Natural killer cell (primary cell): ENCODE measurements around the gene CDX1. TPM values are rescaled to one million over a fixed set of nuclear protein-coding genes. Genes with fewer than 3 reads are reported as not detected.

Source experiments
- ATAC-seq, 3 donors: fragments of 150-1000 bp in 2 of 3; fragments of 200-7000 bp in 1 of 3; cut with Tn5 transposase; 1 replicate in 1 of 3; 2 replicates in 2 of 3; pipeline ENCODE4 v1.10.0; 2021; ENCODE audit warnings: mild to moderate bottlenecking in 2 of 3, moderate library complexity in 2 of 3
- DNase-seq, 2 donors: peaks; one replicate each; pipeline versions ENCODE4 v3.0.0 to v3.0.0-alpha.2; 2013 to 2021; ENCODE audit warnings: mixed read lengths in 1 of 2
- H3K27ac ChIP-seq: one replicate; pipeline ENCODE4 v1.5.1; 2013; ENCODE audit warnings: mild to moderate bottlenecking, low read length
- H3K27me3 ChIP-seq: one replicate; pipeline ENCODE4 v1.6.1; 2013; ENCODE audit warnings: low read length; ENCODE audit not compliant: control insufficient read depth, insufficient read depth
- H3K36me3 ChIP-seq: one replicate; pipeline ENCODE4 v1.6.1; 2013; ENCODE audit warnings: low read length; ENCODE audit not compliant: control insufficient read depth, insufficient read depth
- H3K4me1 ChIP-seq: one replicate; pipeline ENCODE4 v1.6.1; 2013; ENCODE audit warnings: low read length; ENCODE audit not compliant: control insufficient read depth, insufficient read depth
- H3K4me3 ChIP-seq: one replicate; pipeline ENCODE4 v1.5.1; 2013; ENCODE audit warnings: low read length
- H3K9me3 ChIP-seq: one replicate; pipeline ENCODE4 v1.6.1; 2013; ENCODE audit warnings: low read length; ENCODE audit not compliant: control insufficient read depth, insufficient read depth
- H3K27ac Mint-ChIP-seq, 2 donors: one replicate each; pipeline ENCODE4 v1.8.0; 2022; ENCODE audit warnings: mild to moderate bottlenecking in 2 of 2, mixed read lengths in 2 of 2, moderate library complexity in 1 of 2
- H3K27me3 Mint-ChIP-seq, 2 donors: one replicate each; pipeline ENCODE4 v1.8.0; 2022; ENCODE audit warnings: low read depth in 2 of 2, mixed read lengths in 2 of 2
- H3K36me3 Mint-ChIP-seq: one replicate; pipeline ENCODE4 v1.8.0; 2022; ENCODE audit warnings: mixed read lengths
- H3K4me1 Mint-ChIP-seq, 2 donors: one replicate each; pipeline ENCODE4 v1.8.0; 2022; ENCODE audit warnings: mixed read lengths in 2 of 2
- H3K4me3 Mint-ChIP-seq: one replicate; pipeline ENCODE4 v1.8.0; 2022; ENCODE audit warnings: mild to moderate bottlenecking, moderate library complexity, mixed read lengths
- H3K9me3 Mint-ChIP-seq, 2 donors: one replicate each; pipeline ENCODE4 v1.8.0; 2022; ENCODE audit warnings: mixed read lengths in 2 of 2
- WGBS: methylation state at CpG from one replicate; pipeline ENCODE4 v1.1.7; 2013; ENCODE audit warnings: missing lambda C conversion rate; ENCODE audit not compliant: insufficient coverage; 5-methylcytosine and 5-hydroxymethylcytosine counted together
- intact Hi-C: fragments of 100-400 bp; cut with micrococcal nuclease; formaldehyde crosslinking; loops from one replicate; pipeline ENCODE4 v1.14.2; 2022
- total RNA-seq, 4 donors: library from RNA; stranded (reverse); fragments of 120-200 nt in 1 of 4; gene quantifications; one replicate each; pipeline versions ENCODE4 v1.2.3 to v1.2.4, GENCODE V29; 2013 to 2022
- TF ChIP-seq, protein P1 (sequence below): fragments of 200-600 bp; IDR thresholded peaks from one replicate; pipeline ENCODE4 v1.8.0; 2022; ENCODE audit warnings: antibody characterized with exemption

Gene CDX1
- total RNA-seq, 3 donors from 2014 or later (not counting 1 experiment from before 2014, with no cell fraction given), result not detected

- peak overlapping the region; percentile 62 for H3K4me3 Mint-ChIP-seq
- Histone ChIP-seq H3K27me3 (no peaks in the 10 kb centered on the region), H3K4me1 (peaks cover 27% of the 10 kb centered on the region), H3K27ac (no peak overlapping the region), H3K4me3 (no peak overlapping the region), H3K9me3 (no peaks in the 10 kb centered on the region), H3K36me3 (no peaks in the 10 kb centered on the region)
- ATAC-seq, result peak; percentile 62 to 89 (median 79)
- no peaks in the 10 kb centered on the region for H3K9me3 Mint-ChIP-seq
- peak; percentile 53 to 60 for DNase-seq
- no peaks in the 10 kb centered on the region for H3K36me3 Mint-ChIP-seq
- 61% methylated on average over 25 of the region's 25 CpGs for WGBS
- TF ChIP-seq, protein P1, sequence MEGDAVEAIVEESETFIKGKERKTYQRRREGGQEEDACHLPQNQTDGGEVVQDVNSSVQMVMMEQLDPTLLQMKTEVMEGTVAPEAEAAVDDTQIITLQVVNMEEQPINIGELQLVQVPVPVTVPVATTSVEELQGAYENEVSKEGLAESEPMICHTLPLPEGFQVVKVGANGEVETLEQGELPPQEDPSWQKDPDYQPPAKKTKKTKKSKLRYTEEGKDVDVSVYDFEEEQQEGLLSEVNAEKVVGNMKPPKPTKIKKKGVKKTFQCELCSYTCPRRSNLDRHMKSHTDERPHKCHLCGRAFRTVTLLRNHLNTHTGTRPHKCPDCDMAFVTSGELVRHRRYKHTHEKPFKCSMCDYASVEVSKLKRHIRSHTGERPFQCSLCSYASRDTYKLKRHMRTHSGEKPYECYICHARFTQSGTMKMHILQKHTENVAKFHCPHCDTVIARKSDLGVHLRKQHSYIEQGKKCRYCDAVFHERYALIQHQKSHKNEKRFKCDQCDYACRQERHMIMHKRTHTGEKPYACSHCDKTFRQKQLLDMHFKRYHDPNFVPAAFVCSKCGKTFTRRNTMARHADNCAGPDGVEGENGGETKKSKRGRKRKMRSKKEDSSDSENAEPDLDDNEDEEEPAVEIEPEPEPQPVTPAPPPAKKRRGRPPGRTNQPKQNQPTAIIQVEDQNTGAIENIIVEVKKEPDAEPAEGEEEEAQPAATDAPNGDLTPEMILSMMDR, result peak; percentile 81
- peaks cover 0 to 3% of the 10 kb centered on the region in 2 donors for H3K27me3 Mint-ChIP-seq
- H3K27ac Mint-ChIP-seq, result peak overlapping the region; percentile 45 to 74
- H3K4me1 Mint-ChIP-seq, result peaks cover 21 to 43% of the 10 kb centered on the region in 2 donors
- intact Hi-C loops, result loop anchor here (1.0 to 2.0 kb wide), 3 partner anchors 45 to 306 kb away; no protein-coding TSS in a partner anchor
Observed at GRCh38 chr5:150129813-150130492, 36.6 kb upstream of the CDX1 start.

DNA sequence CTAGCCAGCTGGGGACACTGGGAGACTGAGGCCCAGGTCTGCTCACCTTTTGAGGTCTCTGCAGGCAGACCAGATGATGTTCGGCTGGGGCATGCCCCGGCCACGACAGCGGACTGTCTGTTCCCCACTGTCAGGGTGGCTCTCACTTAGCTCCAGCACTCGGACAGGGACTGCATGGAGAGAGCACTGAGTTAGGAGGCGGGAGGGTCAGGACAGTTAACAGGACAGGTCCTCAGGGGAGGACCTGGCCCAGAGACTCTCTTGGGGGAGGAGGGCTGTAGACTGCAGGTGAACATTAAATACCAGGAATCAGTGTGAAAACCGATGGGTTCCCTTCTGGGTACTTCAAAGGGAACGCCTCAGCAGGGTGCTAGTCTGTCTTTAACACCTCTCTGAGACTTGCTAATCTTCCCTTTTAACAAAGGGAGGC, 36.1 kb upstream of the CDX1 start:
- ATAC-seq, result peak; percentile 52 to 78 (median 65)
- Mint-ChIP-seq H3K27me3 (peaks cover 0 to 3% of the 10 kb centered on the region in 2 donors), H3K9me3 (no peaks in the 10 kb centered on the region), H3K4me1 (peaks cover 21 to 43% of the 10 kb centered on the region in 2 donors), H3K4me3 (peak overlapping the region; percentile 0), H3K36me3 (no peaks in the 10 kb centered on the region), H3K27ac (peak overlapping the region; percentile 45 to 74)
- H3K4me3 ChIP-seq, result no peak overlapping the region
- no peak overlapping the region for H3K27ac ChIP-seq
- 70% methylated on average over 8 of the region's 8 CpGs for WGBS
- intact Hi-C loops, result loop anchor here (1.0 to 2.0 kb wide), 3 partner anchors 44 to 306 kb away; no protein-coding TSS in a partner anchor
- no peaks in the 10 kb centered on the region for H3K9me3 ChIP-seq
- H3K4me1 ChIP-seq, result peaks cover 27% of the 10 kb centered on the region
- no peaks in the 10 kb centered on the region for H3K36me3 ChIP-seq
- DNase-seq, result no peak
- no peaks in the 10 kb centered on the region for H3K27me3 ChIP-seq
- TF ChIP-seq, protein P1, result no peak

- no peaks in the 10 kb centered on the region for H3K9me3 Mint-ChIP-seq
- peak overlapping the region in 1 of 2 donors; percentile 74 for H3K27ac Mint-ChIP-seq
- peaks cover 21 to 43% of the 10 kb centered on the region in 2 donors for H3K4me1 Mint-ChIP-seq
- H3K36me3 ChIP-seq, result no peaks in the 10 kb centered on the region
- DNase-seq (no peak), ATAC-seq (no peak)
- H3K36me3 Mint-ChIP-seq, result no peaks in the 10 kb centered on the region
- no peak overlapping the region for H3K27ac ChIP-seq
- peaks cover 0 to 3% of the 10 kb centered on the region in 2 donors for H3K27me3 Mint-ChIP-seq
- TF ChIP-seq, protein P1, result no peak
- H3K4me3 Mint-ChIP-seq, result peak overlapping the region; percentile 0
- no peak overlapping the region for H3K4me3 ChIP-seq
- no peaks in the 10 kb centered on the region for H3K9me3 ChIP-seq
- no peaks in the 10 kb centered on the region for H3K27me3 ChIP-seq
- intact Hi-C loops, result loop anchor here (2.0 kb wide), 1 partner anchor 43 kb away; no protein-coding TSS in a partner anchor
- H3K4me1 ChIP-seq, result peaks cover 27% of the 10 kb centered on the region
- WGBS, result 89% methylated on average over 1 of the region's 4 CpGs
Observed at GRCh38 chr5:150131461-150131860, 35.1 kb upstream of the CDX1 start.
